HG02884 (cell line): ENCODE data around the gene TSPAN5.
"Not testable (repeated sequence)": the region's sequence is repeated elsewhere in the genome, so short reads cannot be mapped to it uniquely, and the experiment has no call there.

Source experiments
- ATAC-seq: cut with Tn5 transposase; IDR thresholded peaks from one replicate; pipeline ENCODE4 v1.9.1; 2021; ENCODE audit warnings: mild to moderate bottlenecking, moderate library complexity; ENCODE audit not compliant: unreplicated experiment

TSPAN5 gene

DNA sequence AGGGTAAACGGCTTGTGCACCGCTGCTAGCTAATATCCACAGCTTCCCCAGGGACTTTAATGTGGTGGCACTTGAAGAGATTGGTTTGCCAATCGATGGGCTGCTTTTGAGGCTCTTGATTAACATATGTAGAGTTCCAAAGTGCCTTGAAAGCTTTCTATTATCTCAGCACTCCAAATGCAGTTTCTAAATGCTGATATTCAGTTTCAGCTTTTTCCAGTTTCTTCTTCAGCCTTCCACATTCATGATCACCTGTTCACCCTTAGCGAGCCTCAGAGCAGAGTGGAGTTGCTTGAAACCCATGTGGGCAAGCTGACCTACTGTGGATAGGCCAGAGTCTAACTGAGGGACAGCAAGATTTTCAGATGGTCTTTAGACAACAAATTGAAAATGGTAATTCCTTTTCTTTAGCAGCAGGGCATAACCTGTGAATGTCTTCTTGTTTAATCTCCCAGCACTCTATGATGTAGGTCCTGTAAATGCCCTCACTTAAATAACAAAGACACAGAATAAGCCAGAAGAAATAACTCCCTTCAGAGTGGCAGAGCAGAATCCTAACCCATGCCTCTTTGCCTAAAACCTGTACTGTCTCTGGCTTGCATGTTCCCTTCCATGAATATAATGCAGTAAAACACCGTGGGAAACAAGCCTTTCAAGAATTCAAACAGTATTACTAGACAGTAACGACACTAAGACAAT lies 99.8 kb downstream of the TSPAN5 start:
- ATAC-seq: no peak

GRCh38 chr4:98557194-98557892 lies 101.1 kb downstream of the TSPAN5 start:
- no peak for ATAC-seq

DNA sequence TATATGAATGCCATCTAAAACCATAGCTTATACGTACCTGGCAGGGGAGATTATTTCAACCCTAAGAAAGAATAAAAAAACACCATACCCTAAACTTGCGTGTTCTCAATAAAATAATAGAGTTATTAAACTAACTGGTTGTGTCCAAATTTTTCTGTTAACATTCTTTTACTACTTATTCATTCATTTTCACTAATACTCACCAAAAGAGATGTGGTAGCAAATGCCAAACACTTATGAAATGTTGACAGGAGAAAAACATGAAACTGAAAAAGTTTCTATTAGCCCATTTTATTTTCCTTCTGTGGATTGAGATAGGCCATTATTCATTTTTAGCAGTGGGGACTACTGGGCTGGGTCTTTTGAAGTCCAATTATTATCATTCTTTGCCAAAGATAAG lies 102.0 kb downstream of the TSPAN5 start:
- no peak for ATAC-seq

- no peak for ATAC-seq
These were observed 102.5 kb downstream of the TSPAN5 start for GRCh38 chr4:98555798-98556445.

DNA sequence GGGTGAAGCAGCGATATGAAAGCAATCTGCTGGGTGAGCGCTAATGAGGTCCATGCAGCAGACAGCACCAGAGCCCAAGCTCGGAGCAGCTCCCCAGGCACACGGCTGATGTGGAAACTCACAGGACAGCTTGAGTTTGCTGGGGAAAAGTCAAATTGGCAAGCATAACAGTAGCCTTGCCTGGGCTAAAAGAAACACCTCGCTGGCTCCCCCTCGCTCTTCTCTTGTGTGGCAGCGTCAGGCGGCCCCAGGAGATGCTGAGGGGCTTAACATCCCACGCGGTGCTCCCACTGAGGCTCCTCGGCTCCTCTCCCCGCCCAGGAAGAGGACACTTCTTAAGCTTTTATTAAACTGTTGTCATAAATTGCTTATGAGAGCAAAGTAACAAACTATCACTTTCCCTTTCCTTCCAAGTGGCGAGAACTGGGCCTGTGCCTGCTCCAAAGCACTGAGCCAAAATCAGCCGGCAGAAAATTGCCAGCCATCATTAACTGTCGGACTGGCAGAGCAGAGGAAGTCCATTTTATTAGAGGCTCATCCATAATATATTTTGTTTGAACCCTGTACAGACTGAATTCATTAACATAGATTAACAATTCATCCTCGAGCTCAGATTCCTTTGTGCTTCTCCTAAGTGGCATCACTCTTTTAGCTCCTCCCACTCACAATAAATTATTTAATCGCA lies 111.4 kb downstream of the TSPAN5 start:
- ATAC-seq: no peak

DNA sequence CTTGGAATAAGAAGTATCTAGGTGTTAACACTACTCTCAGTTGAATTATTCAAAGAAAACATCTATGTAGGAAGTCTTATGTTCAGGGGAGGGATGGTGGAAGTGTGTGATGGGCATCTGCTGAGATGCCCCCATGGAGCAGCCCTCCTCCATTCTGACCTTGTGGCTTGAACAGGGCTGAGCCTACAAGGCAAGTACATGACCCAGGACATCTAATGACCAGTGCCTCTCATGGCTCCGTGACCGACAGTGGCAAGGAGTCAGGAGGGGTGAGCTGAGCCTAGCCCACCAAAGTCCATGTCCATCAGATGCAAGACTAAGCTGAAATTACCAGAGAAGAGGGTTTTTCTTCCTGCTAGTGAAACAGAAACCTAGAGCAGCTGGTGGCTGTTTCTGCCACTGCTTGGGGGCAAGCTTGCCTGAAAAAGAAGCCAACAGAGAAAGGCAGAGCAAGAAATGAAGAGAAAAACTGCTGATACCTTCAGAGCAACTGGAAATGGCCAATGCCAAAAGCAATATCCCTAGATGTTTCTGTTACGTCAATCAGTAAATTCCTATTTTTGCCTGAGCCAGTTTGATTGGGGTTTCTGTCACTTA lies 113.5 kb downstream of the TSPAN5 start:
- ATAC-seq: no peak

GRCh38 chr4:98544141-98544817 lies 114.1 kb downstream of the TSPAN5 start:
- no peak for ATAC-seq

GRCh38 chr4:98542011-98542410 lies 116.4 kb downstream of the TSPAN5 start:
- no peak for ATAC-seq

- ATAC-seq: no peak
These were observed 117.6 kb downstream of the TSPAN5 start for GRCh38 chr4:98540803-98541202.

DNA sequence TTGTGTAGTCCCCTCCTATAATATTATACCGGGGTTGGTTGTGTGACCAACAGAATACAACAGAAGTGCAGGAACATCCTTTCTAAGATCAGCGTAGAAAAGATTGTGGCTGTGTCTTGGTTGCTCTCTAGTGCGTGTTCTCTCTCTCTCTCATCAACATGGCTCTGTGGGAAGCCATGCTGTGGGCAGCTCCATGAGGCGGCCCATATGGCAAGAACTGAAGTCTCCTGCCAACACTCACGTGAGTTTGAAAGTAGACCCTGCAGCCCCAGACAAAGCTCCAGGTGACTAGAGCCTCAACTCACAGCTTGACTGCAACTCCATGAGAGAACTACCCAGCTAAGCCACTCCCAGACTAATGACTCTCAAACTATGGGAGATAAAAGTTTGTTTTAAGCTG lies 118.7 kb downstream of the TSPAN5 start:
- no peak for ATAC-seq

- no peak for ATAC-seq
These were observed 119.1 kb downstream of the TSPAN5 start for GRCh38 chr4:98539299-98539698.

- ATAC-seq: no peak
These were observed 121.8 kb downstream of the TSPAN5 start for GRCh38 chr4:98536631-98537030.

GRCh38 chr4:98534146-98534545 lies 124.3 kb downstream of the TSPAN5 start:
- not testable (repeated sequence) for ATAC-seq

GRCh38 chr4:98530572-98530971 lies 127.8 kb downstream of the TSPAN5 start:
- ATAC-seq: no peak

- ATAC-seq: no peak
These were observed 128.3 kb downstream of the TSPAN5 start for GRCh38 chr4:98529970-98530569.

- no peak for ATAC-seq
These were observed 129.5 kb downstream of the TSPAN5 start for GRCh38 chr4:98528882-98529281.

DNA sequence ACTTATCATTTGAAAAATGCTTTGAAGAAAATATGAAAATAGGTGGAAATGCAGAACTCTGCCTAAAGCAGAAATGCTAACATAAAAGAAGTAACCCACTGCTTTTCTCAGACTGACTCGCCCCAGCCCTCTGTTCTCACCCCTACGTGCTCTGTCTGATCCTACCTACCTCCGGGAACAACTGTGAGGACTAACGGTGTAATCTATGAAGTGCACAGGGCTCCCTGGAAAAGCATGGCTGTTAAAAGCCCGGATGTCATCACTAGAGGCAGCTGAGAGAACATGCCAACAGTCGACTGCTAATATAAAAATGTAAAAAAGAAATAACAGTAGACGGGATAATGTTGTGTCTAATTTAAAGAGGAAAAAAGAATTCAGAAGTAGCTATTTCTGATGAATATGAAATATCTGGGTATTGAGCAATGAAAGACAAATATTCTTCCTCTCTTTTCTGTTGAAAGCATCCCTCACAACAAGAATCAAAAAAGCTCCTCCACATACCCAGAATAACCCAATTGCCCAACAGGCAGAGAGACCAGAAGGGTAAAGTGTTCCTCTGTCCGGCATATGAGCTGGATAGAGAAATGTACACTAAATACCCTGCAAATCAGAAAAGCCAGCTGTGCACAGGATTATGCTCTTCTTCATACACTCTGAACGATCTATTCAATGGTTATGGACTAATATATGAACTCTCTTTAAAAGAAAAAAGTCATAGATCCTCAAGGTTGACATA lies 130.7 kb downstream of the TSPAN5 start:
- ATAC-seq: no peak

- ATAC-seq: no peak
These were observed 134.2 kb downstream of the TSPAN5 start for GRCh38 chr4:98524230-98524629.

DNA sequence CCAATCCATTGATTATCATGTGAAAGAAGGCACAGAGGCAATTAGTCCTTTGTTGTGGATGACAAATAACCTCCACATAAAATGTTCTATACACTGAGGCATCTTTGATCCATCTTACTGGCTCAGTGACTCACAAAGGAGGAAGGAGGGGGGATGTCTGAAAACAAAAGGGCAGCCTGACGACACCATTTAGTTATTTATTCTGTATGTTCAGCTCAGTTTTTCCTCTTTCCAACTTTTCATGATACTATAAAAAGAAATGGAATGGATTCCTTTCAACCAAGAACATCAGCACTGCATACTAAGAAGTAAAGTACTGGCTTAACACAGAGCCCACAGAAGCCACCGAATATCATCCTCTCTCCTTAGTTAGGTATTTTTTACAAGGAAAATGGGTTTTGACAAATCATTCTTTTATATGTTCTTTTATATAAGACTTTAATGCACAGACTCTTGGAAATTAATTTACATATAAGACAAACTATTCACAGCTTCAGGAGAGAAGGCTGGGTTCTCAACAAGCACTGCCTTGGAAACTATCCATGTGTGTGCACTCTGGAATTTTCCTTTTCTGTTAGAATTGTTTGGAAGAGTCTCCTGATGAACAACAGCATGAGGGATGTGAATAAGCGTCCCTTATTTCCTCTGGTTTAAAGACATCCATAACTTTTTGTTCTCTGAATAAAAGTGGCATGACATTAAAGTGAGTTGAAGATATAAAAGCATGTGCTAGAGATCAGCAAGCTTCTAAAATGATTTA lies 135.6 kb downstream of the TSPAN5 start:
- no peak for ATAC-seq
